ENCODE measurements around the gene NUP214.

DNA sequence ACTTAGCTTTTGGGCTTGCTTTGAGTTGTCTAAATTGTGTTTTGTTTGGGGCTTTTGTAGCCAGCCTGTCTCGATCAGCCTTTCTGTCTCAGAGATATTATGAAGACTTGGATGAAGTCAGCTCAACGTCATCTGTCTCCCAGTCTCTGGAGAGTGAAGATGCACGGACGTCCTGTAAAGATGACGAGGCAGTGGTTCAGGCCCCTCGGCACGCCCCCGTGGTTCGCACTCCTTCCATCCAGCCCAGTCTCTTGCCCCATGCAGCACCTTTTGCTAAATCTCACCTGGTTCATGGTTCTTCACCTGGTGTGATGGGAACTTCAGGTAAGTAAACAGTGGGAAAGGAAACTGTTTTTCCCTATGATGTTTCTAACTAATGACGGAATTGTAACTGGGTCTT lies 48.6 kb downstream of the NUP214 start:
- TF ChIP-seq POLR2AphosphoS5 (IDR thresholded peaks at IDR 0.05; ENCODE audit: low read depth, low read length) (no peak), POLR2A (IDR thresholded peaks at IDR 0.05; ENCODE audit: low read depth, low read length) (no peak)
